OCI-LY3 (cell line): ENCODE measurements around the gene LILRB5.

ENCODE experiments used
- CTCF ChIP-seq: fragments of 200-600, 300-600 bp; sonication (generic); IDR thresholded peaks from 2 replicates; pipeline ENCODE4 v1.5.1; 2014; ENCODE audit warnings: antibody characterized with exemption, low read length, low read depth
- EZH2phosphoT487 ChIP-seq: fragments of 200-600 bp; shearing (Covaris generic); IDR thresholded peaks from 2 replicates; pipeline ENCODE4 v1.6.1; 2018; ENCODE audit warnings: antibody characterized with exemption, mixed run types, low read depth

GRCh38 chr19:54262066-54262465, 5.0 kb upstream of the LILRB5 start:
- TF ChIP-seq CTCF (no peak), EZH2phosphoT487 (no peak)
